ENCODE measurements around the gene TMEM92. TPM values are rescaled to one million over a fixed set of nuclear protein-coding genes. Genes with fewer than 3 reads are reported as not detected.

TMEM92 gene
- total RNA-seq, 1 donor from 2014 or later = 1.8 TPM

- Histone ChIP-seq H3K27ac (no peak overlapping the region), H2AFZ (replicated peaks) (no peak overlapping the region), H4K20me1 (ENCODE audit: low read depth) (no peaks in the 10 kb centered on the region), H3K9me3 (ENCODE audit: low read depth) (no peaks in the 10 kb centered on the region), H3K4me3 (no peak overlapping the region), H3K36me3 (no peaks in the 10 kb centered on the region), H3K4me1 (peaks cover 37% of the 10 kb centered on the region), H3K27me3 (peaks cover 17% of the 10 kb centered on the region), H3F3A (ENCODE audit: low read depth) (peaks cover 5% of the 10 kb centered on the region), H3K4me2 (no peak overlapping the region), H3K79me2 (ENCODE audit: low read depth) (no peaks in the 10 kb centered on the region), H3K9ac (no peak overlapping the region)
- peak overlapping the region; percentile 33 for H3K27ac Mint-ChIP-seq
- H3K36me3 Mint-ChIP-seq = no peaks in the 10 kb centered on the region
- H3K4me3 Mint-ChIP-seq = peak overlapping the region; percentile 52
- no peaks in the 10 kb centered on the region for H3K9me3 Mint-ChIP-seq
- TF ChIP-seq EZH2phosphoT487 (IDR thresholded peaks at IDR 0.05) (no peak), CTCF (IDR thresholded peaks at IDR 0.05) (no peak), EZH2 (IDR thresholded peaks at IDR 0.05) (no peak)
- H3K27me3 Mint-ChIP-seq (ENCODE audit: insufficient read depth, low read depth) = peaks cover 11% of the 10 kb centered on the region
- H3K4me1 Mint-ChIP-seq = peaks cover 64% of the 10 kb centered on the region
- DNase-seq (ENCODE audit: low spot score) = no peak
Measured at GRCh38 chr17:50268026-50268425, 6.2 kb upstream of the TMEM92 start.

GRCh38 chr17:50268743-50269275 is 5.5 kb upstream of the TMEM92 start:
- peak; percentile 15 for DNase-seq (ENCODE audit: low spot score)
- H3K27ac ChIP-seq = no peak overlapping the region
- H3K27me3 ChIP-seq = peaks cover 23% of the 10 kb centered on the region
- H3K9me3 ChIP-seq (ENCODE audit: low read depth) = no peaks in the 10 kb centered on the region
- H3K36me3 ChIP-seq = no peaks in the 10 kb centered on the region
- no peaks in the 10 kb centered on the region for H3K9me3 Mint-ChIP-seq
- peaks cover 11% of the 10 kb centered on the region for H3F3A ChIP-seq (ENCODE audit: low read depth)
- TF ChIP-seq EZH2 (IDR thresholded peaks at IDR 0.05) = no peak
- TF ChIP-seq EZH2phosphoT487 (IDR thresholded peaks at IDR 0.05) = no peak
- no peak for TF ChIP-seq CTCF (IDR thresholded peaks at IDR 0.05)
- no peak overlapping the region for H3K4me3 ChIP-seq
- H3K27me3 Mint-ChIP-seq (ENCODE audit: insufficient read depth, low read depth) = peaks cover 11% of the 10 kb centered on the region
- H3K4me1 Mint-ChIP-seq = peaks cover 58% of the 10 kb centered on the region
- no peak overlapping the region for H2AFZ ChIP-seq (replicated peaks)
- H3K4me1 ChIP-seq = peaks cover 33% of the 10 kb centered on the region
- H4K20me1 ChIP-seq (ENCODE audit: low read depth) = no peaks in the 10 kb centered on the region
- H3K4me3 Mint-ChIP-seq = no peak overlapping the region
- H3K36me3 Mint-ChIP-seq = no peaks in the 10 kb centered on the region
- peak overlapping the region; percentile 2 for H3K4me2 ChIP-seq
- peak overlapping the region; percentile 27 for H3K27ac Mint-ChIP-seq
- H3K79me2 ChIP-seq (ENCODE audit: low read depth) = no peaks in the 10 kb centered on the region
- no peak overlapping the region for H3K9ac ChIP-seq

DNA sequence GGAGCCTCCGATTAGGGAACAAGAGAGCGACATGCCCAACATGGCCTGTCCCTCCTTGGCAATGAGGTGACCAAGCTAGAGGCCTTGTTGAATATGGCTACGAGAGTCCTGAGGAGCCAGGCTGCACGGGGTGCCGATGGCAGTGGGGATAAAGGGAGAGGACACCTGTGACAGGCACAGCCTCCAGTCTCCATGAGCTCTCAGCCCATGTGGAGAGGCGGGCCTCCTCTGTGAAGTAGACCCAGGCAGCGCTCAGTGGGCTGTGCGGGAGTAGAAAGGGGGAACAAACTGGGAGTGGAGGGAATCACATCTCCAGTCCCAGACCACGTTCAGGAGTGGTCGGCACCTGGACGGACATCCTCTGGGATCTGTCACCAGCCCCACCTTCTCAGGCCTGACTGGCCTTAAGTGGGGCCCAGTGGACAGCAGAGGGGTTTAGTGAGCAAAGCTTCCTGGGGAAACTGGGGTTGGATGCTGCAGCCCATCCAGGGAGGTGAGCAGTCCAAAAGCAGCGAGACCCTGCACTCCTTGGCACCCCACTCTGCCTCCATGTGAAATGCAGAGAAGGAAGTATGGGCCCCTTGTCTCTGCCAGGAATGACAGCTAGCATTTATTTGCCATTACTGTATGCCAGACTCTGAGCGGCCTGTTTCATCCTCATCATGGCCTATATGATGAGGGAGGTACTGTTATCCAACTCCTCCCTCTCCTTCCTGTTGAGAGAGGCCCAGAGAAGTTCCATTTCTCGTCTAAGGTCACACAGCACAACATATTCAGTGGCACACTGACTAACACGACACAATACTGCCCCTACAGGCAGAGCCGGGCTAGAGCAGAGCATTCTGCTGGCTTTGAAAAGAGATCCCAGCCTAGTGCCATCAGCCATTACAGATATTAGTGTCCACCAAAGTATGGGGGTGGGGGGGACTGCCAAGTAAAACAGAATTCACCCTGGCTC is 4.5 kb upstream of the TMEM92 start:
- H3K4me3 Mint-ChIP-seq = no peak overlapping the region
- DNase-seq (ENCODE audit: low spot score) = peak; percentile 75
- Histone ChIP-seq H3K36me3 (no peaks in the 10 kb centered on the region), H3K9ac (no peak overlapping the region), H3F3A (ENCODE audit: low read depth) (peaks cover 12% of the 10 kb centered on the region), H3K27me3 (peaks cover 23% of the 10 kb centered on the region), H2AFZ (replicated peaks) (peak overlapping the region; percentile 4), H3K79me2 (ENCODE audit: low read depth) (no peaks in the 10 kb centered on the region), H3K9me3 (ENCODE audit: low read depth) (no peaks in the 10 kb centered on the region), H3K27ac (no peak overlapping the region), H4K20me1 (ENCODE audit: low read depth) (no peaks in the 10 kb centered on the region), H3K4me3 (no peak overlapping the region), H3K4me1 (peaks cover 29% of the 10 kb centered on the region), H3K4me2 (no peak overlapping the region)
- peaks cover 11% of the 10 kb centered on the region for H3K27me3 Mint-ChIP-seq (ENCODE audit: insufficient read depth, low read depth)
- H3K27ac Mint-ChIP-seq = peak overlapping the region; percentile 50
- TF ChIP-seq EZH2phosphoT487 (IDR thresholded peaks at IDR 0.05) = no peak
- peak; percentile 80 for TF ChIP-seq CTCF (IDR thresholded peaks at IDR 0.05)
- no peak for TF ChIP-seq EZH2 (IDR thresholded peaks at IDR 0.05)
- peaks cover 50% of the 10 kb centered on the region for H3K4me1 Mint-ChIP-seq
- no peaks in the 10 kb centered on the region for H3K9me3 Mint-ChIP-seq
- H3K36me3 Mint-ChIP-seq = no peaks in the 10 kb centered on the region

All from neural progenitor cell (in vitro differentiated cells).